AG09319 (cell line): Measurements from ENCODE around the gene CEACAM21.

ENCODE experiments used
- DNase-seq: peaks from one replicate; pipeline ENCODE4 v3.0.0-alpha.2; 2010; ENCODE audit warnings: low read depth; ENCODE audit errors: extremely low read depth
- TF ChIP-seq, protein P1 (sequence below): IDR thresholded peaks from 2 replicates; pipeline ENCODE4 v1.5.1; 2011; ENCODE audit warnings: low read depth, mild to moderate bottlenecking, inconsistent platforms, low read length, moderate library complexity

Gene CEACAM21

DNA sequence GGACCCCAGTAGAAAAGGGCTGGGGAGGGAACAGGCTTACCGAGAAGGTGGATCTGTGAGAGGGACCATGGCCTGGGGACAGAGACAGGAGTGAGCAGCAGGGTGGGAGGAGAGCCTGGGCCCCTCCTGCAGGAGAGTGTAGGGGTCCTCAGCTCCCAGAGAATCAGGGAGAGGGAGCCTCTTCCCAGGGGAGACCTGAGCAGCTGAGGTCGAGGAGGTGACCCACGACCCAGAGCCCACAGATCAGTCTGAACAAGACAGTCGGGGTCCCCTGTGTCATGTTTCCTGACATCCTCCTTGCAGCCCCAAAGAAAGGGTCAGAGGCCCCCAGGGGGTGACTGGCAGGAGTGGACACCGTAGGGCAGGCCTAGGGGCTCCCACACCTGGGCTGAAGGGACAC lies 44.2 kb downstream of the CEACAM21 start:
- no peak for DNase-seq
- TF ChIP-seq, protein P1, sequence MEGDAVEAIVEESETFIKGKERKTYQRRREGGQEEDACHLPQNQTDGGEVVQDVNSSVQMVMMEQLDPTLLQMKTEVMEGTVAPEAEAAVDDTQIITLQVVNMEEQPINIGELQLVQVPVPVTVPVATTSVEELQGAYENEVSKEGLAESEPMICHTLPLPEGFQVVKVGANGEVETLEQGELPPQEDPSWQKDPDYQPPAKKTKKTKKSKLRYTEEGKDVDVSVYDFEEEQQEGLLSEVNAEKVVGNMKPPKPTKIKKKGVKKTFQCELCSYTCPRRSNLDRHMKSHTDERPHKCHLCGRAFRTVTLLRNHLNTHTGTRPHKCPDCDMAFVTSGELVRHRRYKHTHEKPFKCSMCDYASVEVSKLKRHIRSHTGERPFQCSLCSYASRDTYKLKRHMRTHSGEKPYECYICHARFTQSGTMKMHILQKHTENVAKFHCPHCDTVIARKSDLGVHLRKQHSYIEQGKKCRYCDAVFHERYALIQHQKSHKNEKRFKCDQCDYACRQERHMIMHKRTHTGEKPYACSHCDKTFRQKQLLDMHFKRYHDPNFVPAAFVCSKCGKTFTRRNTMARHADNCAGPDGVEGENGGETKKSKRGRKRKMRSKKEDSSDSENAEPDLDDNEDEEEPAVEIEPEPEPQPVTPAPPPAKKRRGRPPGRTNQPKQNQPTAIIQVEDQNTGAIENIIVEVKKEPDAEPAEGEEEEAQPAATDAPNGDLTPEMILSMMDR = no peak

DNA sequence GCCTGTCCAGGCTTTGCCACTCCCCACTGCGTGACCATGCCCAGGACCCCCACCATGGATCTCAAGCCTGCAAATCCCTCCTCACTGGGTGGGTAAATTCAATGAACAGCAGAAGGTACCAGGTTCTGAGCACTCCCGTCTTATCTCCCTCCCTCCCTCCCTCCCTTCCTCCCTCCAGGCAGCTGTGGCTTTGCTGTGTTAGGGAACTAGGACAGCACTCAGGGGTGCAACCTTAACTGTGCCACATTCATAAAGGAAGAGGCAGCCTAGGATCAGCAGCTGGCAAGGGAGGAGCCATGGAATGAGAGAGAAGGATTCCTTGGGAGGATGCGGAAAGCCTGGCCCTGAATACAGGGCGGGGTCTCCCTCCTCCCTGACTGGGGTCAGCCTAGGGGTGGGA lies 45.3 kb downstream of the CEACAM21 start:
- TF ChIP-seq, protein P1 = no peak
- no peak for DNase-seq

DNA sequence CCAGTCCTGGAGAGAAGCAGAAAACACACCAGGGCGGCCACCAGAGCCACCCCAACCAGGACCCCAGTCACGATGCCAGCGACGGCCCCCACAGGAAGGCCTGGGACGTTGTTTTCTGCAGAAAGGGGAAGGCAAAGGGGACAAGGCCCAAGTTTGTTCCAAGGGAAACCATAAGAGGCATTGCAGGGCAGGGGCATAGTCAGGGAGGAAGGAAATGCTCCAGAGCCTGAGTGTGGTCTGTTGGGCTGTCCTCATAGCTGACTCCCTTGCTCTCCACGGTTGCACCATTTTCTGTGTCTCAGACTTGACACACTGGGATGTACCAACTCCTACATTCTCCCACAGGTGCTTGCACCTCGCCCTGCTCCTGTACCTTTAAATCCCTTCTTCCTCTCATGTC lies 45.7 kb downstream of the CEACAM21 start:
- TF ChIP-seq, protein P1 = no peak
- DNase-seq = no peak

DNA sequence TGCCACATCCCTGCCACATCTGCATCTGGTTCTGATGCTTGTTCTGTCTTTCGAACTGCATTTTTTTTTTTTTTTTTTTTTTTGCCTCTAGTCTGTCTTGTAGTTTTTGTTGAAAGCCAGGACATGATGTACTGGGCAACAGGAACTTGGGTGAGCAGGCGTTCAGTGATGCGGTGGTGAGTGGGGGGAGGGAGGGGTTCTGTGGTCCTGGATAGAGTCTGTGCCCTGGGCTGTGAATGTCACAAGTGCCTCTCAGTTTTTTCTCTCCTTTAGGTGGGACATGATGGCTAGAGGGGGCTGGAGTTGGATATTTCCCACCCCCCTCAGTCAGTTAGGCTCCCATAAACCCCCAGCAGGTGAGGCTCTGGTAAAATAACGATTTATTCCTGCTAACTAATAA lies 47.4 kb downstream of the CEACAM21 start:
- no peak for DNase-seq
- TF ChIP-seq, protein P1 = no peak

DNA sequence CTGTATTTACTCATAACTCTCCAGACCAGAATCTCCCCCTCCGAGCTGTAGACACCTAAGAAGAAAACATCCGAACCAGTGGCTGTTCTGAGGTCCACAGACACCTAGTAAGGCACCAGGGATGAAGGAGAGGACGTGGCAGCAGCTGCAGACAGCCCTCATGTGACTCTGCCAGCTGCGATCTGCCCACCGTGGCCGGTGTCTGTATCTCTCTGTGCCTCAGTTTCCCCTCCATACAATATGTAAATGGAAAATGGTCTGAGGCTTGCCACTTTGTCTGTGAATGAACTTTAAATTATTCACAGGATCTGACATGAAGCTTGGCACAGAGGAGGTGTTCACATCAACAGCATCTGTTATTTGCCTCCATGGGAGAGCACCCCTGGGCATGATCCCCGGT lies 48.5 kb downstream of the CEACAM21 start:
- DNase-seq = no peak
- TF ChIP-seq, protein P1 = no peak

DNA sequence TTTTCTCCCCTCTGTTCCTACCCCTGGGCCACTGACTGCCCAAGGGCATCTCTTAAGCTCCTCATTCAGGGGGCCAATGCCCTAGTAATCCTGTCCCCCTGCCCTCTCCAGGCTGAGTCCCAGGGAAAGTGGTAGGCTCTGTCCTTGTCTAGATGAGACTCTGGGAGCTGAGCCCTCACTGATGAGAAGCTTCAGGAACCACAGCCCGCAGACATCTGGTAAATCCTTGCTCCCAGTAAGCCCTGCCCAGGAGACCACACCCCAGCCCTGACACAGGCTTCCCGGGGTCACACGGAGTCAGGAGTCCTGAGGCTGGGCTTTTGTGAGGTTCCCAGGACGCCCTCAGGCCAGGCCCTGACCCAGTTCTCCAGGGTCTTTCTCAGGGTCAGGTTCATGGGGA lies 49.0 kb downstream of the CEACAM21 start:
- TF ChIP-seq, protein P1 = no peak
- no peak for DNase-seq

DNA sequence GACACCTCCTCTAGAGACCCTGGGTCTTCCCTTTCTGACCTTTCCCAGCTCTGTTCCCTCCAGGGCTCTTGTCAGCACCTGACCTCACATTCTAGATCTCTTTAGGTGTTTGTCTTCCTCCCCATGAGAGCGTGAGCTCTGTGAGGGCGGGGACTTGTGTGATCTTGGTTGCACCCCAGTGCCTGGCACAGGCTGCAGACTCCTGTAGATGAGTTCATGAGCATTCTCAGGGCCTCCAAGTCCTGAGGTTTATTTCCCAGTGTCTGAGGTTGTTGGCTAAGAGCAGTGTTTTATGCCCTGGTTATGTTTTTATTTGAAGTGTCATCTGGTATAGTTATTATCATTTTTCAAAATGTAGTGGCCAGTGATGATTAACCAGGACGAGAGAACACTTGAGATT lies 50.3 kb downstream of the CEACAM21 start:
- DNase-seq = no peak
- TF ChIP-seq, protein P1 = no peak
